SK-N-SH treated with all-trans-retinoic acid at 6 μM for 48 hours (cell line): Measurements from ENCODE around the gene IL4R.

Experiments used
- ATAC-seq: fragments of 200-7000 bp; cut with Tn5 transposase; 3 replicates; pipeline ENCODE4 v1.9.1; 2020; ENCODE audit warnings: mild to moderate bottlenecking, moderate library complexity
- ARNTL ChIP-seq: fragments of 450-650 bp; formaldehyde crosslinking; IDR thresholded peaks from 2 replicates; pipeline ENCODE4 v1.5.0; 2020; ENCODE audit warnings: low read depth, mild to moderate bottlenecking, moderate library complexity, borderline replicate concordance
- BACH2 ChIP-seq: fragments of 250-450 bp; sonication (Bioruptor Pico); IDR thresholded peaks from 2 replicates; pipeline ENCODE4 v1.9.0; 2021; ENCODE audit warnings: mild to moderate bottlenecking, borderline replicate concordance
- ESRRG ChIP-seq: fragments of 250-450 bp; sonication (Bioruptor Pico); IDR thresholded peaks from 2 replicates; pipeline ENCODE4 v1.6.1; 2021; ENCODE audit warnings: mild to moderate bottlenecking
- GLIS3 ChIP-seq: fragments of 250-450 bp; sonication (Bioruptor Pico); IDR thresholded peaks from 2 replicates; pipeline ENCODE4 v1.5.0; 2020; ENCODE audit warnings: mild to moderate bottlenecking, moderate library complexity
- PPARA ChIP-seq: fragments of 250-450 bp; sonication (Bioruptor Pico); IDR thresholded peaks from 2 replicates; pipeline ENCODE4 v1.5.0; 2020; ENCODE audit warnings: mild to moderate bottlenecking, borderline replicate concordance
- SNAI2 ChIP-seq: fragments of 250-450 bp; sonication (Bioruptor Pico); IDR thresholded peaks from 2 replicates; pipeline ENCODE4 v1.5.0; 2020; ENCODE audit warnings: mild to moderate bottlenecking, moderate library complexity
- TCF4 ChIP-seq: fragments of 250-450 bp; sonication (Bioruptor Pico); IDR thresholded peaks from 2 replicates; pipeline ENCODE4 v1.8.0; 2021; ENCODE audit warnings: mild to moderate bottlenecking, moderate library complexity, borderline replicate concordance
- TOX ChIP-seq: fragments of 250-450 bp; sonication (Bioruptor Pico); IDR thresholded peaks from 2 replicates; pipeline ENCODE4 v1.8.0; 2021; ENCODE audit warnings: mild to moderate bottlenecking, moderate library complexity, borderline replicate concordance
- TSHZ2 ChIP-seq: fragments of 250-450 bp; sonication (Bioruptor Pico); IDR thresholded peaks from 2 replicates; pipeline ENCODE4 v1.5.0; 2020; ENCODE audit warnings: mild to moderate bottlenecking, moderate library complexity
- ZC3H10 ChIP-seq: fragments of 250-450 bp; sonication (Bioruptor Pico); IDR thresholded peaks from 2 replicates; pipeline ENCODE4 v1.5.1; 2021; ENCODE audit warnings: mild to moderate bottlenecking, moderate library complexity
- ZFP30 ChIP-seq: fragments of 450-650 bp; formaldehyde crosslinking; IDR thresholded peaks from 2 replicates; pipeline ENCODE4 v1.5.0; 2022; ENCODE audit warnings: mild to moderate bottlenecking, moderate library complexity
- ZNF70 ChIP-seq: fragments of 450-650 bp; formaldehyde crosslinking; IDR thresholded peaks from 2 replicates; pipeline ENCODE4 v1.5.0; 2020; ENCODE audit warnings: mild to moderate bottlenecking, moderate library complexity
- ZNF8 ChIP-seq: fragments of 450-650 bp; formaldehyde crosslinking; IDR thresholded peaks from 2 replicates; pipeline ENCODE4 v1.5.0; 2020; ENCODE audit warnings: mild to moderate bottlenecking, moderate library complexity
- TF ChIP-seq, protein P1 (sequence below): fragments of 250-450 bp; sonication (Bioruptor Pico); IDR thresholded peaks from 2 replicates; pipeline ENCODE4 v1.5.1; 2021; ENCODE audit warnings: mild to moderate bottlenecking, moderate library complexity
- TF ChIP-seq, protein P2 (sequence below): fragments of 250-450 bp; sonication (Bioruptor Pico); IDR thresholded peaks from 2 replicates; pipeline ENCODE4 v1.8.0; 2020; ENCODE audit warnings: mild to moderate bottlenecking, moderate library complexity, borderline replicate concordance
- TF ChIP-seq, protein P3 (sequence below): fragments of 250-450 bp; sonication (Bioruptor Pico); IDR thresholded peaks from 2 replicates; pipeline ENCODE4 v1.8.0; 2021; ENCODE audit warnings: low read depth, mild to moderate bottlenecking, moderate library complexity, borderline replicate concordance

The IL4R gene

DNA sequence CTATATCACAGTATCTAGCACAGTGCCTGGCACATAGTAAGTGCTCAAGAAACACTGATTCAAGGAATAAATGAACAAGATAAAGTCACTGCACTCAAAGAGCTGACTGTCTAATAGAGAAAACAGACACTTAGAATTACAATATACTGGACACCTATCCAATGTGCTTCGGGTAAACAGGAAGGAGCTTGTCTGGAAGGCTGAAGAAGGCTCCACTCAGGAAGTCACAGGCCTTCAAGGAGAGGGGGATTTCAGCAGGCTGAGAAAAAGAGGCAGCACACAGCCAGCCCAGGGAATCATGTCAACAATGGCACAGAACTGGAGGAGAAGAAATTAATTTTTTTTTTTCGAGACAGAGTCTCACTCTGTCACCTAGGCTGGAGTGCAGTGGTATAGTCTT, 9.7 kb upstream of the IL4R start:
- no peak for ATAC-seq
- TF ChIP-seq PPARA (CRISPR knock-in tag) (no peak), ZNF8 (no peak), GLIS3 (no peak), SNAI2 (CRISPR knock-in tag) (no peak), TCF4 (no peak), TOX (CRISPR knock-in tag) (no peak), ZNF70 (CRISPR knock-in tag) (no peak), ARNTL (CRISPR knock-in tag) (no peak), ZC3H10 (CRISPR knock-in tag) (no peak)
- TF ChIP-seq, protein P1, sequence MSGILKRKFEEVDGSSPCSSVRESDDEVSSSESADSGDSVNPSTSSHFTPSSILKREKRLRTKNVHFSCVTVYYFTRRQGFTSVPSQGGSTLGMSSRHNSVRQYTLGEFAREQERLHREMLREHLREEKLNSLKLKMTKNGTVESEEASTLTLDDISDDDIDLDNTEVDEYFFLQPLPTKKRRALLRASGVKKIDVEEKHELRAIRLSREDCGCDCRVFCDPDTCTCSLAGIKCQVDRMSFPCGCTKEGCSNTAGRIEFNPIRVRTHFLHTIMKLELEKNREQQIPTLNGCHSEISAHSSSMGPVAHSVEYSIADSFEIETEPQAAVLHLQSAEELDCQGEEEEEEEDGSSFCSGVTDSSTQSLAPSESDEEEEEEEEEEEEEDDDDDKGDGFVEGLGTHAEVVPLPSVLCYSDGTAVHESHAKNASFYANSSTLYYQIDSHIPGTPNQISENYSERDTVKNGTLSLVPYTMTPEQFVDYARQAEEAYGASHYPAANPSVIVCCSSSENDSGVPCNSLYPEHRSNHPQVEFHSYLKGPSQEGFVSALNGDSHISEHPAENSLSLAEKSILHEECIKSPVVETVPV (CRISPR knock-in tag): no peak
- TF ChIP-seq, protein P2, sequence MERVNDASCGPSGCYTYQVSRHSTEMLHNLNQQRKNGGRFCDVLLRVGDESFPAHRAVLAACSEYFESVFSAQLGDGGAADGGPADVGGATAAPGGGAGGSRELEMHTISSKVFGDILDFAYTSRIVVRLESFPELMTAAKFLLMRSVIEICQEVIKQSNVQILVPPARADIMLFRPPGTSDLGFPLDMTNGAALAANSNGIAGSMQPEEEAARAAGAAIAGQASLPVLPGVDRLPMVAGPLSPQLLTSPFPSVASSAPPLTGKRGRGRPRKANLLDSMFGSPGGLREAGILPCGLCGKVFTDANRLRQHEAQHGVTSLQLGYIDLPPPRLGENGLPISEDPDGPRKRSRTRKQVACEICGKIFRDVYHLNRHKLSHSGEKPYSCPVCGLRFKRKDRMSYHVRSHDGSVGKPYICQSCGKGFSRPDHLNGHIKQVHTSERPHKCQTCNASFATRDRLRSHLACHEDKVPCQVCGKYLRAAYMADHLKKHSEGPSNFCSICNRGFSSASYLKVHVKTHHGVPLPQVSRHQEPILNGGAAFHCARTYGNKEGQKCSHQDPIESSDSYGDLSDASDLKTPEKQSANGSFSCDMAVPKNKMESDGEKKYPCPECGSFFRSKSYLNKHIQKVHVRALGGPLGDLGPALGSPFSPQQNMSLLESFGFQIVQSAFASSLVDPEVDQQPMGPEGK (CRISPR knock-in tag): no peak
- TF ChIP-seq, protein P3, sequence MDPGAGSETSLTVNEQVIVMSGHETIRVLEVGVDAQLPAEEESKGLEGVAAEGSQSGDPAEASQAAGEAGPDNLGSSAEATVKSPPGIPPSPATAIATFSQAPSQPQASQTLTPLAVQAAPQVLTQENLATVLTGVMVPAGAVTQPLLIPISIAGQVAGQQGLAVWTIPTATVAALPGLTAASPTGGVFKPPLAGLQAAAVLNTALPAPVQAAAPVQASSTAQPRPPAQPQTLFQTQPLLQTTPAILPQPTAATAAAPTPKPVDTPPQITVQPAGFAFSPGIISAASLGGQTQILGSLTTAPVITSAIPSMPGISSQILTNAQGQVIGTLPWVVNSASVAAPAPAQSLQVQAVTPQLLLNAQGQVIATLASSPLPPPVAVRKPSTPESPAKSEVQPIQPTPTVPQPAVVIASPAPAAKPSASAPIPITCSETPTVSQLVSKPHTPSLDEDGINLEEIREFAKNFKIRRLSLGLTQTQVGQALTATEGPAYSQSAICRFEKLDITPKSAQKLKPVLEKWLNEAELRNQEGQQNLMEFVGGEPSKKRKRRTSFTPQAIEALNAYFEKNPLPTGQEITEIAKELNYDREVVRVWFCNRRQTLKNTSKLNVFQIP (CRISPR knock-in tag): no peak

GRCh38 chr16:27304881-27305745, 8.7 kb upstream of the IL4R start:
- ATAC-seq: no peak
- peak; percentile 86 for TF ChIP-seq ZNF70 (CRISPR knock-in tag)
- TF ChIP-seq, protein P2 (CRISPR knock-in tag): no peak
- TF ChIP-seq, all 23 proteins: peak for 1

DNA sequence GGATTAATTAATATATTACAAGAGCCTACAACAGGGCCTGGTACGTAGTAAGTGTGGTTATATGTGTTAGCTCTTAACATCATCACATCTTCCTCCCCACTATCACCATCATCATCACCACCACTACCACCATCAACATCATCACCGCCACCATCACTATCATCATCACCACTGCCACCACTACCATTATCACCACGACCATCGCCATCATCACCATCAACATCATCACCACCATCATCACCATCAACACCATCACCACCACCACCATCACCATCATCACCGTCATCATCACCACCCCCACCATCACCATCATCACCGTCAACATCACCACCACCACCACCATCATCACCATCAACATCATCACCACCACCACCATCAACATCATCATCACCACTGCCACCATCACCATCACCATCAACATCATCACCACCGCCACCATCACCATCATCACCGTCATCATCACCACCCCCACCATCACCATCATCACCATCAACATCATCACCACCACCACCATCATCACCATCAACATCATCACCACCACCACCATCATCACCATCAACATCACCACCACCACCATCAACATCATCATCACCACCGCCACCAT, 7.8 kb upstream of the IL4R start:
- ATAC-seq: no peak
- TF ChIP-seq ZNF8 (no peak), TSHZ2 (CRISPR knock-in tag) (no peak), TCF4 (no peak), SNAI2 (CRISPR knock-in tag) (no peak), GLIS3 (no peak), ZC3H10 (CRISPR knock-in tag) (no peak), ZFP30 (CRISPR knock-in tag) (no peak), BACH2 (CRISPR knock-in tag) (no peak), ESRRG (CRISPR knock-in tag) (no peak)
- TF ChIP-seq, protein P1 (CRISPR knock-in tag): no peak
- TF ChIP-seq, protein P2 (CRISPR knock-in tag): no peak
